Activated T-helper 2 cell treated with anti-CD3 and anti-CD28 coated beads, Interferon-gamma antibody, Interleukin-2, Interleukin-4, amounts not matched to agents 10 μg/mL and 5 μg/mL and 100 μg/mL, durations not matched to agents 14 hours and 24 hours and 36 hours (primary cell): ENCODE data around the gene YWHAQ. TPM values are rescaled to one million over a fixed set of nuclear protein-coding genes. Genes with fewer than 3 reads are reported as not detected.
"Not testable (repeated sequence)": the region's sequence is repeated elsewhere in the genome, so short reads cannot be mapped to it uniquely, and the experiment has no call there.

ENCODE experiments used
- DNase-seq: peaks from one replicate; pipeline ENCODE4 v3.0.0; 2021; ENCODE audit warnings: low spot score
- H3K27ac Mint-ChIP-seq: one replicate; pipeline ENCODE4 v1.8.0; 2021; ENCODE audit warnings: mixed read lengths
- H3K27me3 Mint-ChIP-seq: one replicate; pipeline ENCODE4 v1.8.0; 2021; ENCODE audit warnings: low read depth, mixed read lengths
- H3K36me3 Mint-ChIP-seq: one replicate; pipeline ENCODE4 v1.8.0; 2021; ENCODE audit warnings: low read depth, mixed read lengths
- H3K4me1 Mint-ChIP-seq: one replicate; pipeline ENCODE4 v1.8.0; 2021; ENCODE audit warnings: low read depth, mixed read lengths
- H3K4me3 Mint-ChIP-seq: one replicate; pipeline ENCODE4 v1.8.0; 2021; ENCODE audit warnings: low read depth, mild to moderate bottlenecking, moderate library complexity, mixed read lengths
- H3K9me3 Mint-ChIP-seq: one replicate; pipeline ENCODE4 v1.8.0; 2021; ENCODE audit warnings: mixed read lengths
- intact Hi-C: fragments of 100-400 bp; cut with micrococcal nuclease; formaldehyde crosslinking; loops from one replicate; pipeline ENCODE4 v1.15.1; 2023
- total RNA-seq: library from RNA; stranded (reverse); gene quantifications from 2 replicates; pipeline ENCODE4 v1.2.3, GENCODE V29; 2022

Gene YWHAQ
- total RNA-seq, 1 donor from 2014 or later, result 339 TPM

GRCh38 chr2:9594366-9595054, 36.3 kb downstream of the YWHAQ start:
- Mint-ChIP-seq H3K4me3 (peak overlapping the region; percentile 42), H3K27ac (peak overlapping the region; percentile 93), H3K27me3 (no peaks in the 10 kb centered on the region), H3K9me3 (peaks cover 13% of the 10 kb centered on the region), H3K4me1 (peaks cover 57% of the 10 kb centered on the region), H3K36me3 (peaks cover 71% of the 10 kb centered on the region)
- intact Hi-C loops, result loop anchor here (1.0 kb wide), 7 partner anchors 14 to 188 kb away; partner anchors contain the start of gene ADAM17
- DNase-seq, result no peak

- Mint-ChIP-seq H3K4me3 (peak overlapping the region; percentile 42), H3K4me1 (peaks cover 56% of the 10 kb centered on the region), H3K9me3 (peaks cover 7% of the 10 kb centered on the region), H3K27me3 (no peaks in the 10 kb centered on the region), H3K27ac (peak overlapping the region; percentile 93), H3K36me3 (peaks cover 66% of the 10 kb centered on the region)
- intact Hi-C loops, result loop anchor here (1.0 kb wide), 7 partner anchors 14 to 188 kb away; partner anchors contain the start of gene ADAM17
- no peak for DNase-seq
Observed at GRCh38 chr2:9593925-9594324, 36.9 kb downstream of the YWHAQ start.

GRCh38 chr2:9592699-9593098, 38.1 kb downstream of the YWHAQ start:
- no peaks in the 10 kb centered on the region for H3K27me3 Mint-ChIP-seq
- H3K27ac Mint-ChIP-seq, result peak overlapping the region; percentile 48
- no peak for DNase-seq
- H3K9me3 Mint-ChIP-seq, result no peaks in the 10 kb centered on the region
- H3K4me3 Mint-ChIP-seq, result no peak overlapping the region
- H3K36me3 Mint-ChIP-seq, result peaks cover 62% of the 10 kb centered on the region
- H3K4me1 Mint-ChIP-seq, result peaks cover 56% of the 10 kb centered on the region
- intact Hi-C loops, result no loop called here

- Mint-ChIP-seq H3K27me3 (no peaks in the 10 kb centered on the region), H3K4me3 (no peak overlapping the region), H3K27ac (peak overlapping the region; percentile 69), H3K4me1 (peaks cover 44% of the 10 kb centered on the region), H3K9me3 (no peaks in the 10 kb centered on the region), H3K36me3 (peaks cover 62% of the 10 kb centered on the region)
- DNase-seq, result no peak
- intact Hi-C loops, result no loop called here
Observed at GRCh38 chr2:9590641-9591040, 40.2 kb downstream of the YWHAQ start.

- intact Hi-C loops, result no loop called here
- Mint-ChIP-seq H3K27me3 (no peaks in the 10 kb centered on the region), H3K27ac (no peak overlapping the region), H3K9me3 (no peaks in the 10 kb centered on the region), H3K4me1 (peaks cover 20% of the 10 kb centered on the region), H3K36me3 (peaks cover 62% of the 10 kb centered on the region), H3K4me3 (no peak overlapping the region)
- DNase-seq, result no peak
Observed at GRCh38 chr2:9586465-9586864, 44.3 kb downstream of the YWHAQ start.

- peaks cover 11% of the 10 kb centered on the region for H3K4me1 Mint-ChIP-seq
- H3K9me3 Mint-ChIP-seq, result no peaks in the 10 kb centered on the region
- no peak overlapping the region for H3K4me3 Mint-ChIP-seq
- peaks cover 59% of the 10 kb centered on the region for H3K36me3 Mint-ChIP-seq
- H3K27ac Mint-ChIP-seq, result no peak overlapping the region
- DNase-seq, result no peak
- no peaks in the 10 kb centered on the region for H3K27me3 Mint-ChIP-seq
- intact Hi-C loops, result no loop called here
Observed at GRCh38 chr2:9585486-9585885, 45.3 kb downstream of the YWHAQ start.

GRCh38 chr2:9584902-9585301, 45.9 kb downstream of the YWHAQ start:
- H3K4me3 Mint-ChIP-seq, H3K27ac Mint-ChIP-seq, H3K9me3 Mint-ChIP-seq, H3K4me1 Mint-ChIP-seq, intact Hi-C loops, H3K27me3 Mint-ChIP-seq, DNase-seq: not testable (repeated sequence)
- peaks cover 57% of the 10 kb centered on the region for H3K36me3 Mint-ChIP-seq

- Mint-ChIP-seq H3K27me3 (no peaks in the 10 kb centered on the region), H3K27ac (no peak overlapping the region), H3K36me3 (peaks cover 45% of the 10 kb centered on the region), H3K4me3 (no peak overlapping the region), H3K9me3 (no peaks in the 10 kb centered on the region), H3K4me1 (peaks cover 2% of the 10 kb centered on the region)
- DNase-seq, result no peak
- intact Hi-C loops, result no loop called here
Observed at GRCh38 chr2:9582624-9583023, 48.2 kb downstream of the YWHAQ start.

GRCh38 chr2:9578467-9579235, 52.1 kb downstream of the YWHAQ start:
- intact Hi-C loops, result no loop called here
- Mint-ChIP-seq H3K27me3 (no peaks in the 10 kb centered on the region), H3K36me3 (peaks cover 15% of the 10 kb centered on the region), H3K4me1 (peaks cover 8% of the 10 kb centered on the region), H3K9me3 (no peaks in the 10 kb centered on the region), H3K4me3 (no peak overlapping the region), H3K27ac (no peak overlapping the region)
- DNase-seq, result no peak

GRCh38 chr2:9574331-9574730, 56.5 kb downstream of the YWHAQ start:
- Mint-ChIP-seq H3K36me3 (no peaks in the 10 kb centered on the region), H3K4me3 (no peak overlapping the region), H3K9me3 (no peaks in the 10 kb centered on the region), H3K27me3 (no peaks in the 10 kb centered on the region), H3K4me1 (peaks cover 21% of the 10 kb centered on the region), H3K27ac (no peak overlapping the region)
- intact Hi-C loops, result loop anchor here (2.0 kb wide), 1 partner anchor 20 kb away; the partner anchor contains the start of gene ADAM17
- no peak for DNase-seq

GRCh38 chr2:9573840-9574239, 57.0 kb downstream of the YWHAQ start:
- Mint-ChIP-seq H3K4me1 (peaks cover 21% of the 10 kb centered on the region), H3K36me3 (no peaks in the 10 kb centered on the region), H3K27me3 (no peaks in the 10 kb centered on the region), H3K27ac (peak overlapping the region; percentile 7), H3K4me3 (no peak overlapping the region), H3K9me3 (no peaks in the 10 kb centered on the region)
- no peak for DNase-seq
- intact Hi-C loops, result loop anchor here (2.0 kb wide), 1 partner anchor 19 kb away; the partner anchor contains the start of gene ADAM17

- H3K4me3 Mint-ChIP-seq, result no peak overlapping the region
- no peaks in the 10 kb centered on the region for H3K9me3 Mint-ChIP-seq
- no peaks in the 10 kb centered on the region for H3K36me3 Mint-ChIP-seq
- no peaks in the 10 kb centered on the region for H3K27me3 Mint-ChIP-seq
- no peak overlapping the region for H3K27ac Mint-ChIP-seq
- no peak for DNase-seq
- peaks cover 21% of the 10 kb centered on the region for H3K4me1 Mint-ChIP-seq
- intact Hi-C loops, result no loop called here
Observed at GRCh38 chr2:9573013-9573720, 57.6 kb downstream of the YWHAQ start.
